Umbilical cord (tissue), 2 donors: ENCODE measurements around the gene PPM1B. TPM values are rescaled to one million over a fixed set of nuclear protein-coding genes. Genes with fewer than 3 reads are reported as not detected.
"Not testable (repeated sequence)": the region's sequence is repeated elsewhere in the genome, so short reads cannot be mapped to it uniquely, and the experiment has no call there.

Experiments used
- DNase-seq: peaks from one replicate; pipeline ENCODE4 v3.0.0-alpha.2; 2015; ENCODE audit warnings: low spot score
- total RNA-seq: library from RNA; depleted of rRNA; stranded (reverse); fragments of >200 nt; gene quantifications from one replicate; pipeline ENCODE4 v1.2.3, GENCODE V29; 2014; ENCODE audit warnings: low replicate concordance; ENCODE audit not compliant: insufficient read depth

Gene PPM1B
- total RNA-seq, 1 donor from 2014 or later: 59.2 TPM

- DNase-seq: no peak
These were observed 32.1 kb downstream of the PPM1B start for GRCh38 chr2:44200759-44201158.

- no peak for DNase-seq
These were observed 33.0 kb downstream of the PPM1B start for GRCh38 chr2:44201648-44202165.

DNA sequence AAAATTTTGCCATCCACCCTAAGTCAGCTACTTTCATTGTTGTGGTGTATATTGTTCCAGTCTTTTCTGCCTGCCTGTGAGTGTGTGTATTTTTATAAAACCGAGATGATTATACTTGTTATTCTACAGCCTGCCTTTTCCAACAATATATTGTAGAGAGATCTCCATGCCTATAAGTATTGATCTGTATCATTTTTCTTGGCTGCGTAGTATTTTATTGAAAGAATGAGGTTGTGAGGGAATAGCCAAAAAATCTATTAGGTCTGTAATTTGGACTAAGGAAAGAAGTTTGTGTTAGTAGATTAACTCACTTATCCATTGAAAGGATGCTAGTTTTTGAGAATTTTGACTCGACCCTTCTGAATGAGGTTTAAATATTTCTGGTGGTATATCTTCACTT lies 34.9 kb downstream of the PPM1B start:
- no peak for DNase-seq

- no peak for DNase-seq
These were observed 36.5 kb downstream of the PPM1B start for GRCh38 chr2:44205169-44205568.

GRCh38 chr2:44207102-44207501 lies 38.4 kb downstream of the PPM1B start:
- no peak for DNase-seq

DNA sequence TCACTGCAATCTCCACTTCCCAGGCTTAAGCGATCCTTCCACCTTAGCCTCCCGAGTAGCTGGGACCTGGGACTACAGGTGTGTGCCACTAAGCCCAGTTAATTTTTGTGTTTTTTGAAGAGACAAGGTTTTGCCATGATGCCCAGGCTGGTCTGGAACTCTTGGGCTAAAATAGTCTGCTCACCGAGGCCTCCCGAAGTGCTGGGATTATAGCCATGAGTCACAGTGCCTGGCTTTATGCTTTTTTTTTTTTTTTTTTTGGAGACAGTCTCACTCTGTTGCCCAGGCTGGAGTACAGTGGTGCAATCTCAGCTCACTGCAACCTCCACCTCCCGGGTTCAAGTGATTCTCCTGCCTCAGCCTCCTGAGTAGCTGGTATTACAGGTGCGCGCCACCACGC lies 39.0 kb downstream of the PPM1B start:
- not testable (repeated sequence) for DNase-seq

DNA sequence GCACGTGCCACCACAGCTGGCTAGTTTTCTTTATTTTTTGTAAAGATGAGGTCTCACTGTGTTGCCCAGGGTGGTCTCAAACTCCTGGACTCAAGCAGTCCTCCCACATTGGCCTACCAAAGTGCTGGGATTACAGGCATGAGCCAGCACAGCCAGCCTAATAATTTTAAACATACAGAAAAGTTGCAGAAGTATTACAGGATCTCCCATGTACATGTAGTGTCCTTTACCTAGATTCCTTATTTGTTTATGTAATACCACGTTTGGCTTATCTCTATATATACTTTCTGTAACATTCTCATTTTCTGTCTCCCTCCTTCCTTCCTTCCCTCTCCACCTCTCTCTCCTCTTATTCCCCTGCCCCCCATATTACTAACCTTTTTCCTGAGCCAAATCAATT lies 41.7 kb downstream of the PPM1B start:
- no peak for DNase-seq

DNA sequence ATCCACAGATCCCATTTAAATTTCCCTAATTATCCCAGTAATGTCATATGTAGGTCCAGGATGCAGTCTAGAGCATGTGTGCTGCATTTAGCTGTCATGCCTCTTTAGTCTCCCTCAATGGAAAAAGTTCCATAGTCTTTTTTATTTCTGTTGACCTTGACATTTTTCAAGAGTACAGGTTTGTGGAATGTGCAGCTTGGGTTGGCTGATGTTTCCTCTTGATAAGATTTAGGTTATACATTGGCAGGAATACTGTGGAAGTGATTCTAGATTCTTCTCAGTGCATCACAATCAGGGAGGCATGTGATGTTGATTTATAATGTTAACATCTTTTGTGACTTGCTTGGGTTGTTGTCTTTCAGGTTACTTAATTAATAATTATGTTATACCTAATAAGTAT lies 42.5 kb downstream of the PPM1B start:
- no peak for DNase-seq

- no peak for DNase-seq
These were observed 43.6 kb downstream of the PPM1B start for GRCh38 chr2:44212302-44212701.

DNA sequence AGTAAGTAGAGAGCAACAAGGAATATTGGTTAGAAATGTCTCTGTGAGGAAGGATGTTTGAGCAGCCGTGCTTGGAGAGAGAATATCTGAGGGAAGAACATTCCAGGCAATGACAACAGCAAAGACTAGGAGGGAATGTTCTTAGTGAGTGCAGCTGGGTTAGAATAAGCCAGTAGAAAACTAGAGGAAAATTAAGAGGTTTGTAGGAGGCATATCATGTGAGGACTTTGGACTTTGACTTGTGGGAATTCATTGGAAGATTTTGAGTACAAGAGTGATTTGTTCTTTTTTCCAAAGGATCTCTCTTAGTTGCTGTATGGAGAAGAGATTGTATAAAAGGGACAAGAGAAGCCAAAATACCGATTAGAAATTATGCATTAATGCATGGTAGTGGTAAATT lies 47.2 kb downstream of the PPM1B start:
- DNase-seq: no peak

DNA sequence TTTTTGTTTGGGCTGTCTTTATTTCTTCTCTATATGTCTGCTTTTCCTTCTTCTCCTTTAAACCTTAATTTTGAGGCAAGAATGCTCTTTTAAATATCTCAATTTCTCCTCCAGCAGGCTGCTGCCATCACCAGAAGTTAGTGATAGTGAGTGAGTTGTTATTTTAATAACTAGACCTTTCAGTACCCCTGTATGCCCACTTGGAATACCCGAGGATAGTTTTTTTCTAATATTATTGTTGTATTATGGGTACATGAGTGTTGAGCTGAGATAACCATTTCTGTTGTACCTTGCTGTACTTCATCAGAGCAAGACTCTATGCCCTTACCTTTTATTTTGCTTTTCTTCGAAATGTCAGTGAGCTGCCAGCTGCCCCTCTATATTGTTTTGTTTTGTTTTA lies 50.1 kb downstream of the PPM1B start:
- DNase-seq: no peak

DNA sequence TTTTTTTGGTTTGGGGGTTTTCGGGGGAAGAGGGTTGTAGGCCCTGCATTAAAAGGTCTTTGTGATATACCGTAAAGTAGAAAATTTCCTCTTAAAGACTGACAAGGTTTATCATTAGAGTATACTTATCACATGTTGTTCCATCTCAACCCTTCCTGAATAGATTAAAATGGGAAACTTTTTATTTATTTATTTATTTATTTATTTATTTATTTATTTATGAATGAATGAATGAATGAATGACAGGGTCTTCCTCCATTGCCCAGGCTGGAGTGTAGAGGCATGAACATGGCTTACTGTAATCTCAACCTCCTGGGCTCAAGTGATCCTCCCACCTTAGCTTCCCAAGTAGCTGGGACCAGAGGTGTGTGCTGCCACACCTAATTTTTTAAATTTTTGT lies 58.1 kb downstream of the PPM1B start:
- no peak for DNase-seq

GRCh38 chr2:44230378-44230777 lies 61.7 kb downstream of the PPM1B start:
- DNase-seq: no peak

GRCh38 chr2:44233450-44234128 lies 64.9 kb downstream of the PPM1B start:
- DNase-seq: peak; percentile 27

DNA sequence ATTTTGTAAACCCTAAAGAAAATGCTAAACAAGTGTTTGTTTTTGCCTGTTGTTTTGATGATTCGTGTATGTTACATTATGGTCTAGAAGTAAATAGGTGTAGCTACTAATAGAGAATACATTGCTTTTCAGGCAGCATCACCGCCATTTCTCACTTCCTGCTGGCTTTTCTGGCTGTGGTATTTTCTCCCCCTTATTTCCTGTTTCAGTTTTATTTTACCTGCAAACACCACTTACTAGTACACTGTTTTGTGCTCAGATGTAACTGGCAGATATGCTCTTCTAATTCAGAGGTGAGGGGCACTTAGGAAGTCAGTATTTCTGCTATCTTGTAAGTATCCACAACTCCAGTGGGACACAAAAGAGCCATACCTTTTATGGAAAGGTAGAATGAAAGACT lies 68.5 kb downstream of the PPM1B start:
- DNase-seq: no peak

DNA sequence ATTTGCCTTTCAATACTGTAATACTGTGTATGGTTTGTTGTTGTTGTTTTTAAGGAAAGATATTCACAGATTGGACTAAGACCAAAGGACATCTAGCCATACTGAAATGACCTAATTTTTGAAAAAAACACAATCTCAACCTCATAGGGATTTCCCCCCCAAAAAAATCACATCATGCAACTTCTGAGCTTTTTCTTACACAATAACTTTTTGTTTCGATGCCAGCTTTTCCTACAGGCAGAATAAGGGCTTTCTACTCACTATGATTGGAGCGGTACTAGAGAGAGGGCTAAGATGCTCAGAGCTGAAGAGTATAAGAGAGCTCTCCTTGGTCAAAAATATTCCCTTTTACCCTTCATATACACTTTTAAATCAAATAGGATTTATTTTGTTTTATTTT lies 74.2 kb downstream of the PPM1B start:
- no peak for DNase-seq

- peak; percentile 80 for DNase-seq
These were observed 75.6 kb downstream of the PPM1B start for GRCh38 chr2:44244135-44244871.

DNA sequence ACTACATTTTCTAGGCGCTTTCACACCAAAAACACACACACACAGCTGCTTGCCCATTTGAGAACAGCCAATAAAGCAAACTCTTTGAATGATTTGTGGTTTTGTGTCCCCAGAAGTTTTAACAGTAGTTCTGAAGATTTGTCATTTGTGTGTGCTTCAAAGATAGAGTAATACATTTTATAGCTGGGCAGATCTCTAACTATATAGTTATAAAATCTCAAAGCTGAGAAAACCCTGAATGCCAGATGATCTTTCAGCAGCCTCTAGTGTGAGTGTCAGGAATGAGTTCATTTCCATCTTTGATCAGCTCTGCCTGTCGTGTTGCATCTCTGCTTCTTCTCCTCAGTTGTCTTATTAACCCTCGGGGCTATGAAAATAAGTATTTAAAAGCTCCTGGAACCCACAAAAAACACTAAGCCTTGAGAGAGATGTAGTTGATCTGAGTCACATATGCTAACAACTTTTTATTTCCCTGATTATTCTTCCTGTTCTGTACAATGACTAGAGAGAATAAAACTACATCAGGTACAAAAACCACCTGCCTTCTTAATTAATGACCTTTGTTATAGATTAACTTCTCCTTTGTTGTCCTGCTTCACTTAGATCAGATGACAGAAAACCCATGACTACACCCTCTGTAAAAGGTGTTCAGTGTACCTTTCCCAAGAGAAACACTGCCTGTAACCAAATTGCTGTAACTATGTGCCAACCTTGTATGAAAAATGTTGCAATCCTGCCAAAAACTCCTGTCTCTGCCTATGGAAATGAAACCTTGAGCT lies 76.6 kb downstream of the PPM1B start:
- peak; percentile 62 for DNase-seq

DNA sequence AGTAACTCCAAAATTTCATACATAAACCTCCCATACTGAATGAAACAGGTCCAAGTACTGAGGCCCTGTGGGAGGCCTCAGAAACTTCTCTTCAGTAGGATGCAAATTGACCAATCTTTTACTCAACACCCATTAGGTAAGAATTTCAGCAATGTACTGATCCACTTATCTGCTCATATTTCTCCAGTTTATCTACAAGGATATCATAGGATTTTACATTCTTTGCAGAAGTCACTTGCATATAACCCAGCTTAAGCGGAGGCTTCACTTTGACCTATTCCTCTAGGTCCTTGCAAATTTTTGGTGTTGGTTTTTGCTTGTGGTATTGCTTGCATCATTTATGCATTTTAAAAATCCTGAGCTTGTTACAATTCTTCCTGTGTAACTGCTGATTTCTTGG lies 77.8 kb downstream of the PPM1B start:
- DNase-seq: peak; percentile 47

- no peak for DNase-seq
These were observed 78.2 kb downstream of the PPM1B start for GRCh38 chr2:44246840-44247369.

DNA sequence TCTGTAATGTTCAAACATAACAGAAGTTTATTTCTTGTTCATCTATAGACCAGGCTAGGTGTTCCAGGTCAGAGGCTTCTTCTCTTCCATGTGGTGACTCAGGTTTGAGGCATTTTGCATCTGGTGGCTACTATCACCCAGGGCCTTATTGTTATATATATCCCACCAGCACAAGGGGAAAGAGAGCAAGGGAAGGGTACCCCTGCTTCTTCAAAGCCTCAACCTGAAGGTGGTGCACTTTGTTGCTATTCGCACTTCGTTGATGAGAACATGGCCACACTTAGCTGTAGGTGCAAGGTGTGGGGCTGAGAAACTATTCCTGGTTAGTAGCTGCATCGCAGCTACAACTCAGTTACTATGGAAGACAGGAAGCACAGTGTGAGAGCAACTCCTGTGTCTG lies 79.2 kb downstream of the PPM1B start:
- DNase-seq: no peak

GRCh38 chr2:44249269-44249668 lies 80.6 kb downstream of the PPM1B start:
- DNase-seq: not testable (repeated sequence)
